CD4-positive, alpha-beta T cell treated with Interleukin-12 subunit alpha and Interleukin-12 subunit beta, for 1 hour (primary cell): Measurements from ENCODE around the gene GSTA3.
"Not testable (repeated sequence)": the region's sequence is repeated elsewhere in the genome, so short reads cannot be mapped to it uniquely, and the experiment has no call there.

Source experiments
- DNase-seq: peaks from one replicate; pipeline ENCODE4 v3.0.0-alpha.2; 2020

GSTA3 gene

DNA sequence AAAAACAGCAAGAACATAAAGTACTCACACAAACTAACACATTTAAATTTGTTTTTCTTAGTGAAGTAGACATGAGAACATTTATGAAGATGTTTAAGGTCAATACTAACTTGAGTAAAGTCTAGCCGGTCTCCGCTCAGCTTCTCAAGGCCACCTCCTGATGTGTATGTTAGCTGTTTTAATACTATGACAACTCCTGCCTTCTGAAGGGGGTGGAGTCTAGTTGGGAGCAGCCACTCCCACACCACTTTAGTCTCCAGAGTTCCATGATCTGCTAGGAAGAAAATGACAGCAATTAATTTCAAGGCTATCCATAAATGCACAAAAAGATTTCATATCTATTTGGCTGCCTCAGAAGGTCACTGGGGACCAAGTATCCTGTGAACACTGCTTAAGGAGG is at the start of gene GSTA3:
GSTA3 (minus strand) TSS at position 168 of the 400 bp plus-strand sequence. CDS start 3,864 bp downstream, outside the sequence.
- DNase-seq: no peak

DNA sequence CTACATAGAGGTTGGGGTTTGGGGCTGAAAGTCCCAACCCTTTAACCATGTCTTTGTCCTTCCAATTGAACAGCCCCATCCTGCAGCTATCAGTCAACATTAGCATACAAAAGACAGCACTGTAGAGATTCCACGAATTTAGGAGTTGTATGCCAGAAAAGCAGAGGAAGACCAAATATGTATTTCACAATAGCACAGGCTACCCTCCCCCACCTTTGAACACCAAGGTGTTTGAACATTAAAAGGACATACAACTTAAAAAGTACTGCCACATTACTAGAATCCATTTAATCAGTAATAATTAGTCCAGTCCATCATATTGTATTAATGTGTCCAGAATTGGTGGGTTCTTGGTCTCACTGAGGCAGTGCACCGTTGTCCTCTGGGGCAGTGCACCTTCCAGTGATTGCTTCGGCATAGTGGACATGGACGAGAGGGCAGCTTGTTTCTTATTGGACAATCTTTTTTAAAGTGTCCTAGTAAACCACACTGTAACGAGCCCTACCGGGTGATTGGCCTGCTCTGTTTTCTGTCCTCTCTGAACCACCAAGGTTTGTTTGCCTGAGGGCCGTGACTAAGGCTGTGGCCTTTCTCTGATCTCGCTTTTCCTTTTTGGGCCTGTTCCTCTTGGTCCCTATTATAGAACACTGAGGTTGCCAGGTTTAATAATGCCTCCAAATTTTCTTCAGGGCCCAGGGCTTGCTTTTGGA is 49.2 kb upstream of the GSTA3 start:
- no peak for DNase-seq

GRCh38 chr6:52955871-52956270 is 46.4 kb upstream of the GSTA3 start:
- no peak for DNase-seq

DNA sequence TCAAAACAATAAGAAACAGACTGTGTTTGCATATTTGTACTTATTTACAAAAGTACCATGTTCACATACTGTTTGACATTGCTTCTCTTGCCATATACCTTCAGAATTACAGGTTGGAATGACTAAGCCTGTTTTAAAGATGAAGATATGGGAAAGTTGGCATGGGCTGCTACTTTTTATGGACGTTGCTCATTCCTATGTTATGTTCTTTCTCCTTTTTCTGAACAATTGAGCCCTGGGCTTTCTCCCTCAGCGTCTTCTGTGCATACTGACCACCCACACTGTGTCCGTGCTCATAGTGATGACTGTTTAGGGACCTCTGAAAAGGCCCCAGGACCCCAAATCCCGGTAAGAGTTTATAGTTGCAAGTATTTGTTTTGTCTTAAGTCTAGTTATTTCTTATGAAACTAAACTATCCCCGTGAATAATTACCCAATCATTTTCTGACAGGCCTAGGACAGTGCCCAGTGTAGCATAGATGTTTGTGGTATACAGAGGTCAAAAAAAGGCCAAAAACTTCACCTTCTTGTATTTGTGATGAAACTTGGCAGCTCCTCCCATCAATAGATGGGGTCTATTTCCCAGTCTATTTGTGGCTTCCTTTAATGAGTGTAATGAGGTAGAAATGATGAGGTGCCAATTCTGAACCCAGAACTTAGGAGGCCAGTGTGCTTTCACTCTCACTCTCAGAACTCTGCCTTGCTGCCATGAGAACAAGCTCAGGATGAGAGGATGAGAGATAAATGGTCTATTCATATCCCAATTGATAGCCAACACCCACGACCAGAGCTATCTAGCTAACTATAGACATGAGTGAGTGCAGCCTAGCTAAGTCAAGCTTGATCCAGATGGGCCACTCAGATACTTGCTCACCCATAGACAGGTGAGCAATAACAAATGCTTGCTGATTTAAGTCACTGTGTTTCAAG is 44.7 kb upstream of the GSTA3 start:
- DNase-seq: no peak

DNA sequence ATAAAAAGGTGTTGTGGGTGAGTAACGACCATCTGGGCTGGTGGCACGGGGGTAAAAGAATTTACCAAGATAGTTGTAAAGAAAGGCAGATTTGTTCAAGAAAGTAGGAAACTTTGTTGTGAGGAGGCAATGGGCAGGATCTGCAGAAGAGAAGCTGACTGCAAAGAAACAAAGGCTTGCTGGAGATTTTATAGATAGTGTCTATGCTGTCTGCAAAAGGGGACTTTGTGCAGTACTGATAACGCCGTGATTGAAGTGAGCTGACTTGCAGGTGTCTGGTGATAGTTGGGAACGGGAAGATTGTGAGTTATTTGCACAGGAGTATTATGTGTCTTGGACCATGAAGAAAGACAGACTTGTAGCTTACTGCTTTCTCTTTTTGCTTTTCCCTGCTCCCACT is 36.8 kb upstream of the GSTA3 start:
- DNase-seq: no peak

GRCh38 chr6:52942821-52943220 is 33.3 kb upstream of the GSTA3 start:
- DNase-seq: not testable (repeated sequence)

DNA sequence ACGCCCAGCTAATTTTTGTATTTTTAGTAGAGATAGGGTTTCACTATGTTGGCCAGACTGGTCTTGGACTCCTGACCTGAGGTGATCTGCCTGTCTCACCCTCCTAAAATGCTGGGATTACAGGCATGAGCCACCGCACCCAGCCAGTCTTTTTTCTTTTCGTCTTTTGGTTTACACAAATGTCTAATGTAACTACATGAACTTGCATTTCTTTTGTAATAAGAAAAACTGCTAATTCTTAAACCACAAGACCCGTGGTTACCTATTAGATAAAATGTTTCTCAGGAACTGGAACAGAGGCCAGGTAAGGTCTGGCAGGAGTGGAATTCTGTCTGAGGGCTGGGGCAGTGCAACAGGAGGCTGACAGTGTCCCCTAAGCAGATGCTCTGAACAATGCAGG is 32.7 kb upstream of the GSTA3 start:
- DNase-seq: no peak

- no peak for DNase-seq
Observed at GRCh38 chr6:52937908-52938307, 28.4 kb upstream of the GSTA3 start.

DNA sequence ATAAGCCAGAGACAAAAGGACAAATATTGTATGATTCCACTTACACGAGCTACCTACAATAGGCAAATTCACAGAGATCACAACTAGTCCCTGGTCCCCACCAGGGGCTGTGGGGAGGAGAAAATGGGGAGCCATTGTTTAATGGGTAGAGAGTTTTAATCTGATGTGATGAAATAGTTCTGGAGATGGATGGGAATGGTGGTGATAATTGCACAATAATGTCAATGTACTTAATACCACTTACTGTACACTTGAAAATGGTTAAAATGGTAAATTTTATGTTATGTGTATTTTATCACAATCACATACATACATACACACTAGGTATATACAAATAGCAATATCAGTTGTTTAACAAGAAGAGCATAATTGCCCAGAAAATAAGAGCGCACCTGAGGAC is 24.3 kb upstream of the GSTA3 start:
- DNase-seq: no peak

GRCh38 chr6:52931351-52931750 is 21.9 kb upstream of the GSTA3 start:
- no peak for DNase-seq

- no peak for DNase-seq
Observed at GRCh38 chr6:52929321-52930164, 20.0 kb upstream of the GSTA3 start.

DNA sequence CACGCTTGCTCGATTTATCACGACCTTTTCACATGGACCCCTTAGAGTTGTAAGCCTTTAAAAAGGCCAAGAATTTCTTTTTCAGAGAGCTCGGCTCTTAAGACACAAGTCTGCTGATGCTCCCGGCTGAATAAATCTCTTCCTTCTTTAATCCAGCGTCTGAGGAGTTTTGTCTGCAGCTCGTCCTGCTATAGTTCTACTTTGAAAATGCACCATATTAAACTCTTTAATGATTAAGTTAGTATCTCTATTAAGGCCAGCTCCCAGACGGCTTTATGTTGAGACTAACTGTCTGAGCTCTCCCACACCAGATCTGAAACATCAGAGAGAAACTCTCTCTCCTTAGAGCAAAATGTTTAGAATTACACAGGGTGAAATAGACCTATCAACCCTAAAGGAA is 18.0 kb upstream of the GSTA3 start:
- DNase-seq: no peak

- no peak for DNase-seq
Observed at GRCh38 chr6:52925919-52926792, 16.7 kb upstream of the GSTA3 start.

GRCh38 chr6:52925042-52925441 is 15.5 kb upstream of the GSTA3 start:
- no peak for DNase-seq

DNA sequence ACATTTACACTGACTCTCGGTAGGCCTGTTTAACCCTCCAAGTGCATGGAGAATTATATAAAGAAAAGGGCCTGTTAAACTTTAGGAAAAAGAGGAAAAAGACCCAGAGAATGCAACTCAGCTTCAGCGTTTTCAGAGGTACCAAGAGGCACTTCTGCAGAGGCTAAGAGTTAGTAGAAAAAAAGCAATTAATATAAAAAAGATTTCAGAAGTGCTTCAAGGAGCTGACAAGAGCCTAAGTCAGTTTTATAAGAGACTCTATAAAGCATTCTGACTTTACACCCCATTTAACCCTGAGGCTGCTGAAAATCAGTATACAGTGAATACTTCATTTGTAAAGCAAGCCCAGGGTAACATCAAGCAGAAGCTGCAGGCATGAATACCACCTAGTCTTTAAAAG is 14.2 kb upstream of the GSTA3 start:
- not testable (repeated sequence) for DNase-seq

GRCh38 chr6:52922161-52922560 is 12.7 kb upstream of the GSTA3 start:
- no peak for DNase-seq

- no peak for DNase-seq
Observed at GRCh38 chr6:52921743-52922142, 12.2 kb upstream of the GSTA3 start.

GRCh38 chr6:52919511-52919910 is 10.0 kb upstream of the GSTA3 start:
- DNase-seq: not testable (repeated sequence)

- DNase-seq: not testable (repeated sequence)
Observed at GRCh38 chr6:52918771-52919170, 9.3 kb upstream of the GSTA3 start.

DNA sequence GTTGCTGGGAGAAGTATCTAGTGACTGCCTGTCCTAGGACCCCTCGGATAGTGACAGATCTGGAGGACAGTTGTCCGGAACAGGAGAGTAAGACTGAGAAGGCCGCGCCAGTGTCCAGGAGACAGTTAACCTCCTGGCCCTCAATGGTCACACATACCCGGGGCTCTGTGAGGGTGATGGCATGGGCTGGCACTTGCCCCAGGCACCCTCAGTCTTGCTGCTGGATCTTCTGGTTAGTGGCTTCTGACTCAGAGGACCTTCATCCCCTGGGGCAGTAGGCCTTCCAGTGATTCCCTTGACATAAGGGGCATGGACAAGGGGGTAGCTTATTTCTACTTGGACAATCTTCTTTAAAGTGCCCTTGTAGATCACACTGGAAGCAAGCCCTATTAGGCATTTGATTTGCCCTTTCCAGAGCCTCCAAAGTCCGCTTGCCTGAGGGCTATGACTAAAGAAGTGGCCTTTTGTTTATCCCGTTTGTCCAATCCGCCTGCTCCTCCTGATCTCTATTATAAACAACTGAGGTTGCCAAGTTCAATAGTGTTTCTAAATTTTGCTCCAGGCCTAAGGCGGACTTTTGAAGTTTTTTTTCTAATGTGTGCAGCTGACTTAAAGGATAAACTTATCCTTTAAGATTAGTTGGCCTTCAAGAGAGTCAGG is 8.7 kb upstream of the GSTA3 start:
- DNase-seq: not testable (repeated sequence)

GRCh38 chr6:52914516-52914915 is 5.0 kb upstream of the GSTA3 start:
- no peak for DNase-seq

DNA sequence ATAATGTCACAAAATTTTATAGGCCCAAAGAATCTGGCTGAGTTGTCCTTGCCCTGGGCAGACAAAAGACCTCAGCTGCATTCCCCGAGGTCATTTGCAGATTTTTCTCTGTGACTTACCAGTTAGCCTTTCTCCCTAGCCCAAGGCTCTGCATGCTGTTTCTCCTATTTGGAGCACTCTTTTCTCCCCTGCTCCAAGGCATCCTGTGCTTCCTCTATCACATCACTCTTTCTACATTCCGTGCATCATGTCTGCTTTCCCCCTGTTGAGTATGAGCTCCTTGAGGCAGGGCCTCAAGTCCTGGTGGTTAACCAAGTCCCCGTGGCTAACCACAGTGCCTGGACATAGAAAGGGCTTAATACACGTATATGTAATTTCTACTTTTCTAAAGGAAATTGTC is 593 bp upstream of the GSTA3 start:
- no peak for DNase-seq
